ENCODE data around the gene TSPAN11.
"Not testable (repeated sequence)": the region's sequence is repeated elsewhere in the genome, so short reads cannot be mapped to it uniquely, and the experiment has no call there.

Gene TSPAN11

DNA sequence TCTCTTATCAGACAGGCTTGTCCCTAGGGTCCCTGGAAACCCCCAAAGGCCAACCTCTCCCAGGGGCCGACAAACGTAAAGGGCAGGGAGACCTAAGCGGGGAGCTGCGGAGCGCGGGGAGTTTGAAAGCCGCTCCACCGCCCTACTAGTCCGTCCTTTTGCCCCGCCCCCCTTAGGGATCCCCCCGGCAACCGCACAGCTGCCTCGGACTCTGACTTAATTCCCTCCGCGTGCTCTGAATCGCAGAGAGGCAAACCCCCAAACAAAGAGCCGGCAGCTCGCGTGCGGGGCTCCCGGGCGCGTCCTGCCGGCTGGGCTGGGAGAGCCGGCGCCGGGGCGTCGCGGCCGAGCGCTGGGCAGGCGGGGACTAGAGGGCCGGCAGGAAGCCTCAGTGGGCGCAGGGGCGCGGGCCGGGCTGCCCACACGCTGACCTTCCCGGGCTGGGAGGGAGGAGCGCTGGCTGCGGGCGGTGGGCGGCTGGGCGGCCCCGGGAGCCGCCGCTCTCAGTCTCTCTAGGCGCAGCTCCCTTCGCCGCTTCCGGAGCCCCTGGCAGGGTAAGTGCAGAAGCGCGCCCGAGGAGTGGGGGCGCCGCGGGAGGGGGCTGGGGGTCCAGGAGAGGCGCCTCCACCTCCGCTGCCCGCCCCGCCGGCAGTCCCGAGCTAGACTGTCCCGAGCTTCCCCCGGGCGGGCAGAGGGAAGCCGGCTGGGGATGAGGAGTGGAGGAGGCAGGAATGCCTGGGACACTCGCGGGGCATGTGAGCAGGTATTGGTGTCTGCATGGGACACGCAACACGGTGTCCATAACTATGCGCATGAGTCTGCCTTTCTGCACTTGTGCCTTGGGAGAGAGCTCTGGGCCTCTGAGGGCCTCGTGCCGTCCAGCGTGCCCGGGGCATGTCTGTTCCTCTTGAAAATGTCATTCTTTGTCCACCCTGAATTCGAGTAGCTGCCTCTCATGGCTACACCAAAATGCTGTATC, at the start of gene TSPAN11:
TSS of gene TSPAN11 (plus strand) at position 506 of the 979 bp plus-strand sequence. CDS start 27,244 bp downstream, outside the sequence.
- no peak for DNase-seq (ENCODE audit: low spot score)

- DNase-seq (ENCODE audit: low spot score): no peak
Measured at GRCh38 chr12:30877105-30877875, 49.3 kb upstream of the TSPAN11 start.

DNA sequence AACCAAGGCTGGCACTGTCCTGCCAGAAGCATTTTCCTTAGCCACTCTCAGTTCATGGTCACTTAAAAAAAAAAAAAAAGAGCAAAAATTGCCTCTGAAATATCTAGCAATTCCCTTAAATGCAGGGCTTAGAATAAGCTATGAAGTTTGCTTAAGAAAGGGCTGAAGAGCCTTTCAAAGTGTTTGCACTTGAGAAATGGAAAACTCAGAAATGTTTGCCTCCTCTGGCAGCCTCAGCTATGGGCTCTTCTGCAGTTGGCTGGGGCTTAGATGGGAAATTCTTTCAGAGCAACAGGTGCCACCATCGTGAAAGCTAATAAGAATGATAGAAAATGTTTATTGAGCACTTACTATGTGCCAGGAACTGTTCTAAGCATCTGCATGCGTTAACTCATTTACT, 48.5 kb upstream of the TSPAN11 start:
- no peak for DNase-seq (ENCODE audit: low spot score)

GRCh38 chr12:30880061-30880460, 46.5 kb upstream of the TSPAN11 start:
- DNase-seq (ENCODE audit: low spot score): no peak

GRCh38 chr12:30880813-30881212, 45.7 kb upstream of the TSPAN11 start:
- no peak for DNase-seq (ENCODE audit: low spot score)

GRCh38 chr12:30882706-30883105, 43.8 kb upstream of the TSPAN11 start:
- no peak for DNase-seq (ENCODE audit: low spot score)

- DNase-seq (ENCODE audit: low spot score): no peak
Measured at GRCh38 chr12:30884799-30885198, 41.7 kb upstream of the TSPAN11 start.

DNA sequence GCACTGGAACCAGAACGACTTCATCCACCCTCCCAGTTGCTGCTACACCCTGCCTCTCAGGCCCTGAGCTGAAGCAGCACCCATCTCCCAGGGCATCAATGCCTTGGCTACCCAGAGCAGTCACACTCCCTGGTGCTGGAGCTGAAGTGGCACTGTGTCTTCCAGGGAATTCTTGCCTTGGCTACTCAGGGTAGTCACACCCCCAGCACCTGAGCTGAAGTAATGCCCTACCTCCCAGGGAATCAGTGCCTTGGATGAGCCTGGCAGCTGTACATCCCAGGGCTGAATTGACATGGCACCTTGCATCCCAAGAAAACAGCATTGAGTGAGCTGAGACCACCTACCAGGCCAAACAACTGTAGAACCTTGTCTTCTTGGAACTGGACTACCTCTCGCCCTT, 41.2 kb upstream of the TSPAN11 start:
- no peak for DNase-seq (ENCODE audit: low spot score)

DNA sequence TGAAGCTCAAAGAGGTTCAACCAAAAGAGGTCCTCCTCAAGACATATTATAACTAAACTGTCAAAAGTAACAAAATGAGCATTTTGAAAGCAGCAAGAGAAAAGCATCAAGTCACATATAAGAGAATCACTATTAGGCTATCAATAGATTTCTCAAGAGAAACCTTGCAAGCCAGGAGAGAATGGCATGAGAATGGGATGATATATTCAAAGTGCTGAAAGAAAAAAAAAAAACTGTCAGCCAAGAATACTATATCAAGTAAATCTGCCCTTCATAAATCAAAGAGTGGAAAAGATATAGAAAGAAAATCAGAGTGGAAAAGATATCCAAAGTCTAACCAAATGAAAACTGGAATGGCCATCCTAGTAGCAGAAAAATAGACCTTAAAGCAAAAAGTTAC, 39.3 kb upstream of the TSPAN11 start:
- DNase-seq (ENCODE audit: low spot score): no peak

DNA sequence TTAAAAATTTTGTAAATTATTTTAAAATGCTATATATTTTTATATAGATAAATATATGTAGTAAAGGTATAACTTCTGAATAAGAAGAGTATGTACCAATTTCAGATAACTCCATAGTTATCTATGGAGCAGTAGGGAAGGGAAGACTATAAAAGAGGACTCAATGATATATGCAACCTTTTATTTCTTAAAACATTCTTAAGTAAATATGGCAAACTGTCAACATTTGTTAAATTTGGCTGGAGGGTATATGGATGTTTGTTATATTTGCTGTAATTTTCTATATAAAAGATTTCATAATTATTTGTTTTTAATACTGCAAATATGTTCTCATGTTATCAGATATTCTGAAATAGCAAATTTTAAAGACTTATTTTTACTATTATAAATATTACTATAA, 38.3 kb upstream of the TSPAN11 start:
- no peak for DNase-seq (ENCODE audit: low spot score)

DNA sequence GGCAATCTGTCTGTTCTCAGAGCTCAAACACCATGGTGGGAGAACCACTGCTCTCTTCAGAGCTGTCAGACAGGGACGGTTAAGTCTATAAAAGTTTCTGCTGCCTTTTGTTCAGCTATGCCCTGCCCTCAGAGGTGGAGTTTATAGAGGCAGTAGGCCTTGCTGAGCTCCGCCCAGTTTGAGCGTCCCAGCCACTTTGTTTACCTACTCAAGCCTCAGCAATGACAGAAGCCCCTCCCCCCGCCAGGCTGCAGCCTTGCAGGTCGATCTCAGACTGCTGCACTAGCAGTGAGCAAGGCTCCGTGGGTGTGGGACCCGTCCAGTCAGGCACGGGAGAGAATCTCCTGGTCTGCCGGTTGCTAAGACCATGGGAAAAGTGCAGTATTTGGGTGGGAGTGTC, 32.0 kb upstream of the TSPAN11 start:
- DNase-seq (ENCODE audit: low spot score): not testable (repeated sequence)

DNA sequence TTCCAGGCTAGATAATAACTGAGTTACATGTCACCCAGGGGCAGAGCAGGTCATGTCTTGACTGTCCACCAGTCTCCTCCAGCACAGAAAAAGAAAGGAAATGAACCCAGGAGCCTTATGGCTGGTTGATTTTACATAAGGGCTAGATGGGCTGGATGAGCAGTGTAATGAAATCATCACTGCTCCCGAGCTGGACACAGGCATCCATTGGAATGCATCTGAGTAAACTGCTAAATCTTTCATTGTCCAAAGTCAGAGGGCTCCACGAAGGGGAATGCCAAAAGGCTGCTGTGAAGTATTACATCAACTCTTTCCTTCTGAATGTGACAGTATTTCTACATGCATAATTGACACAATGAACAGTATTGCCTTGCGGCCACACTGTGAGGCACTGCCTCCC, 30.1 kb upstream of the TSPAN11 start:
- DNase-seq (ENCODE audit: low spot score): no peak

DNA sequence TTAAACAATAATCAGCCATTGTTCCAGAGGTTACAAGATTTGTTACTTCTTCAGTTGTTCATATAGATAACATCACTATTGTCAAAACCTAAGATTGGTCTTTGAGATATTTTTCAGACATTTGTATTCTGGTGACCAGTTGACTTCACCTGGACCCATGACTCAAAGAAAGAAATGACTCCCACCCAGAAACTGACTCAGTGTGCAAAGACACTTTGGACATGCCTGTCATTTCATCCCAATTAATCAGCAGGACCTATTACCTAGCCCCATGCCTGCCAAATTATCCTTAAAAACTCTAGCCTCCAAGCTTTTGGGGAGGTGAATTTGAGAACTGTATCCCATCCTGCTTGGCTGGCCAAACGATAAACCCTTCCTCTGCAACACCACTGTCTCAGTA, 27.7 kb upstream of the TSPAN11 start:
- DNase-seq (ENCODE audit: low spot score): no peak

- DNase-seq (ENCODE audit: low spot score): no peak
Measured at GRCh38 chr12:30900351-30900750, 26.2 kb upstream of the TSPAN11 start.

- DNase-seq (ENCODE audit: low spot score): no peak
Measured at GRCh38 chr12:30902001-30902400, 24.5 kb upstream of the TSPAN11 start.

DNA sequence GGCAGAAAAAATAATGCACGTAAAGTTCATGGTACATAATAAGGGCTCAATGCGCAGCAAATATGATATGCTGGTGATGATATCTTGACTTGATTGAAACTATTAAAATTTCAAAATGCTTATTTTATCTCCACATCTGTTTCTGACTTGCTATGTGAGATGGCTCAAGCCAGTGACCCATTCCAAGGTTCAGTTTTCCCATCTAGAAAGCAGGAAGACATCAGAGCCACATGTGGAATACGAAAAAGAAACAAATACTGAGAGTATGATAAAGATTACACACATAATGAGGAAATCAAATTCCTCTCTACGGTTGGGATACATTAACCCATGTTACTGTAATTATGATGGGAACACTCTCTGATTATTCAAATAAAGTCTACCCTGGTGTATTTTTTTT, 24.0 kb upstream of the TSPAN11 start:
- DNase-seq (ENCODE audit: low spot score): no peak

- no peak for DNase-seq (ENCODE audit: low spot score)
Measured at GRCh38 chr12:30905463-30906009, 21.0 kb upstream of the TSPAN11 start.

DNA sequence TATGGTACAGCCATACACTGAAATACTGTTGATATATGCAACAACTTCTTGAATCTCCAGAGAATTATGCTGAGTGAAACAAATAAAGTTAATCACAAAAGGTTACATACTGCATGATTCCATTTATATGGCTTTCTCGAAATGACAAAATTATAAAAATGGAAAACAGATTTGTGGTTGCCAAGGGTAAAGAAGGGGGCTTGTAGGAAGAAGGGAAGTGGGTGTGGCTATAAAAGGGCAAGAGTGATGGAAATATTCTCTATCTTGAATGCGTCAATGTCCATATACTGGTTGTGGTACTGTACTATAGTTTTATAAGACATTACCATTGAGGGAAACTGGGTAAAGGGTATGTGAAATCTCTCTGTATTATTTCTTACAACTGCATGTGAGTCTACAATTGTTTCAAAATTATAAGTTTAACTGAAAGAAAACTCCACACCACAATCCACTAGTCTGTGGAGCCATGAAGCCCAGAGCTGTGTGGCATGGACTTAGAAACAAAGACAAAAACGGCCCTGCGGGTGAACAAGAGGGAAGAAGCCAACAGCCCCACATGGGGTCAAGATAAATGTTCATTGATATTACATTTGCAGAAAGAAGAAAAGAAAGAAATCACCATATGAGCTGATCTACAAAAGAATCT, 18.3 kb upstream of the TSPAN11 start:
- DNase-seq (ENCODE audit: low spot score): no peak

- no peak for DNase-seq (ENCODE audit: low spot score)
Measured at GRCh38 chr12:30908722-30909348, 17.7 kb upstream of the TSPAN11 start.

- no peak for DNase-seq (ENCODE audit: low spot score)
Measured at GRCh38 chr12:30909349-30910037, 17.1 kb upstream of the TSPAN11 start.

- DNase-seq (ENCODE audit: low spot score): no peak
Measured at GRCh38 chr12:30910038-30910350, 16.6 kb upstream of the TSPAN11 start.

Data from hematopoietic multipotent progenitor cell treated with erythropoietin and hydrocortisone succinate and interleukin-3 and kit ligand, for 15 days (in vitro differentiated cells).